OCI-LY1 (cell line): ENCODE data around the gene SLC25A39.

Experiments
- CTCF ChIP-seq: fragments of 200-600 bp; sonication (generic), shearing (Covaris generic); IDR thresholded peaks from 2 replicates; pipeline ENCODE4 v1.5.1; 2017; ENCODE audit warnings: mild to moderate bottlenecking, antibody characterized with exemption, low read length, moderate library complexity, mixed read lengths
- EZH2 ChIP-seq: fragments of 200-600 bp; sonication (generic), shearing (Covaris generic); IDR thresholded peaks from 2 replicates; pipeline ENCODE4 v1.8.0; 2017; ENCODE audit warnings: borderline replicate concordance, mixed run types, mild to moderate bottlenecking, antibody characterized with exemption, low read length, moderate library complexity, mixed read lengths

- TF ChIP-seq EZH2 (no peak), CTCF (no peak)
These were observed 51.0 kb downstream of the SLC25A39 start for GRCh38 chr17:44273607-44274006.
